DMS 273 (cell line): ENCODE results near the gene PRMT7.

Source experiments
- DNase-seq: peaks from one replicate; lab custom pipeline; 2025; ENCODE audit not compliant: unreplicated experiment; lab: John Stamatoyannopoulos, UW

Gene PRMT7

GRCh38 chr16:68373528-68374245, 62.9 kb downstream of the PRMT7 start:
- DNase-seq = no peak

- no peak for DNase-seq
Observed at GRCh38 chr16:68374246-68374805, 63.5 kb downstream of the PRMT7 start.

- peak; percentile 20 for DNase-seq
Observed at GRCh38 chr16:68374961-68375660, 64.3 kb downstream of the PRMT7 start.

- no peak for DNase-seq
Observed at GRCh38 chr16:68375801-68376536, 65.2 kb downstream of the PRMT7 start.

- DNase-seq = no peak
Observed at GRCh38 chr16:68376590-68376989, 65.8 kb downstream of the PRMT7 start.

GRCh38 chr16:68377221-68377620, 66.4 kb downstream of the PRMT7 start:
- DNase-seq = no peak

- peak; percentile 27 for DNase-seq
Observed at GRCh38 chr16:68377667-68378393, 67.0 kb downstream of the PRMT7 start.

- no peak for DNase-seq
Observed at GRCh38 chr16:68378436-68379415, 67.9 kb downstream of the PRMT7 start.

- DNase-seq = peak; percentile 23
Observed at GRCh38 chr16:68379472-68380347, 68.9 kb downstream of the PRMT7 start.

GRCh38 chr16:68380348-68380670, 69.5 kb downstream of the PRMT7 start:
- no peak for DNase-seq

- no peak for DNase-seq
Observed at GRCh38 chr16:68380676-68381362, 70.0 kb downstream of the PRMT7 start.

GRCh38 chr16:68381363-68381724, 70.5 kb downstream of the PRMT7 start:
- DNase-seq = no peak

- DNase-seq = peak; percentile 68
Observed at GRCh38 chr16:68382296-68382718, 71.5 kb downstream of the PRMT7 start.

GRCh38 chr16:68383858-68384257, 73.0 kb downstream of the PRMT7 start:
- DNase-seq = no peak

- no peak for DNase-seq
Observed at GRCh38 chr16:68384288-68385161, 73.7 kb downstream of the PRMT7 start.

- no peak for DNase-seq
Observed at GRCh38 chr16:68385371-68385770, 74.6 kb downstream of the PRMT7 start.

GRCh38 chr16:68386628-68387027, 75.8 kb downstream of the PRMT7 start:
- DNase-seq = no peak
